ENCODE results near the gene MRTFA. TPM values are rescaled to one million over a fixed set of nuclear protein-coding genes. Genes with fewer than 3 reads are reported as not detected.

Gene MRTFA
- polyA plus RNA-seq, 2 of the 4 experiments (the other 2 are of a cell fraction), result 6.8 to 48.3 TPM

DNA sequence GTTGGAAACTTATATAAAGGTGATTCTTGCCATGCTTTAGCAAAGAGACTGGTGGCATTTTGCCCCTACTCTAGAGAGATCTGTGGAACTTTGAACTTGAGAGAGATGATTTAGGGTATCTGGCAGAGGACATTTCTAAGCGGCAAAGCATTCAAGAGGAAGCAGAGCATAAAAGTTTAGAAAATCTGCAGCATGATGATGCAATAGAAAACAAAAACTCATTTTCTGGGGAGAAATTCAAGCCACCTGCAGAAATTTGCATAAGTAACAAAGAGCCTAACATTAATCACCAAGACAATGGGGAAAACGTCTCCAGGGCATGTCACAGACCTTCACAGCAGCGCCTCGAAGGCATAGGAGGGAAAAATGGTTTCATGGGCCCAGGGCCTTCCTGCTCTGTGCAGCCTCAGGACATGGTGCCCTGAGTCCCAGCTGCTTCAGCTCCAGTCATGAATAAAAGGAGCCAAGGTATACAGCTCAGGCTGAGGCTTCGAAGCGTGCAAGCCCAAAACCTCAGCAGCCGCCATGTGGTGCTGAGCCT is 83.4 kb downstream of the MRTFA start:
- Histone ChIP-seq H3K4me3 (no peak overlapping the region), H3K27ac (no peak overlapping the region), H3K4me2 (no peak overlapping the region), H3K4me1 (no peaks in the 10 kb centered on the region; the same call in 2 of the 3 replicates), H3K9me3 (0 out of 3 replicates have a peak, but pooled peaks cover 3% of the 10 kb centered on the region)
- no peak for FAIRE-seq
- no peak for DNase-seq (ENCODE audit: low read depth in 1 of 2, low spot score in 1 of 2)
- ChIA-PET CTCF (no interaction called here), POLR2A (no interaction called here)
- 100% methylated on average over 7 of the region's 7 CpGs for WGBS (ENCODE audit: missing lambda C conversion rate)
- no peak for ATAC-seq
- TF ChIP-seq SMC3 (IDR thresholded peaks at IDR 0.05) (no peak), FOSL2 (IDR thresholded peaks at IDR 0.05) (no peak), FOSL2 (CRISPR knock-in tag; IDR thresholded peaks at IDR 0.05) (no peak), EP300 (IDR thresholded peaks at IDR 0.05) (no peak), RARB (CRISPR knock-in tag; IDR thresholded peaks at IDR 0.05) (no peak), PHF8 (IDR thresholded peaks at IDR 0.05; ENCODE audit: borderline replicate concordance, low read depth) (no peak), NPAS2 (CRISPR knock-in tag; IDR thresholded peaks at IDR 0.05; ENCODE audit: borderline replicate concordance) (no peak)
- TF ChIP-seq, protein P1, sequence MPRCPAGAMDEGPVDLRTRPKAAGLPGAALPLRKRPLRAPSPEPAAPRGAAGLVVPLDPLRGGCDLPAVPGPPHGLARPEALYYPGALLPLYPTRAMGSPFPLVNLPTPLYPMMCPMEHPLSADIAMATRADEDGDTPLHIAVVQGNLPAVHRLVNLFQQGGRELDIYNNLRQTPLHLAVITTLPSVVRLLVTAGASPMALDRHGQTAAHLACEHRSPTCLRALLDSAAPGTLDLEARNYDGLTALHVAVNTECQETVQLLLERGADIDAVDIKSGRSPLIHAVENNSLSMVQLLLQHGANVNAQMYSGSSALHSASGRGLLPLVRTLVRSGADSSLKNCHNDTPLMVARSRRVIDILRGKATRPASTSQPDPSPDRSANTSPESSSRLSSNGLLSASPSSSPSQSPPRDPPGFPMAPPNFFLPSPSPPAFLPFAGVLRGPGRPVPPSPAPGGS (IDR thresholded peaks at IDR 0.05), result no peak

DNA sequence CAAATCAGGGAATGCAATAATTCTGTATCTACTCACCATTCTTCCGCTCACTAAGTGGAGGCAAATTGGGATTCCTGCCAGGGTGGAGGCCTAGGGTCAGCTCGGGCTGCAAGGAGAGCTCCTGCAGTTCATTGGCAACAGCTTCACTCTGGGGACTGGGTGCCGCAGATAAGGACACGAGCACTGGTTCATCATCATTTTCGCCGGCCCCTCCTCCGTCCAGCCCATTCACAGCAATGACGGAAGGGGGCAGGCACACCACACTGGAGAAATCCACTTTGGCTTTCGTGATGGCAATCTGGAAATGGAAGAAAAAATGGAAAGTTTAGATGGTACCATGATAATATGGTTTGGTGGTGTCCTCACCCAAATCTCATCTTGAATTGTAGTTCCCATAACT is 84.4 kb downstream of the MRTFA start:
- H3K4me1 ChIP-seq, result no peaks in the 10 kb centered on the region; the same call in 2 of the 3 replicates
- ATAC-seq, result no peak
- no peak overlapping the region for H3K4me2 ChIP-seq
- WGBS (ENCODE audit: missing lambda C conversion rate), result 91% methylated on average over 9 of the region's 9 CpGs
- no peak overlapping the region for H3K4me3 ChIP-seq
- POLR2A ChIA-PET, result no interaction called here
- CTCF ChIA-PET, result interaction anchor here (0.9 kb wide), 2 partner anchors 11 to 82 kb away, joined by 3 read pairs; no protein-coding TSS in a partner anchor
- no peak for TF ChIP-seq JUNB (IDR thresholded peaks at IDR 0.05)
- TF ChIP-seq RARB (CRISPR knock-in tag; IDR thresholded peaks at IDR 0.05), result no peak
- no peak for TF ChIP-seq HOXB13 (CRISPR knock-in tag; IDR thresholded peaks at IDR 0.05; ENCODE audit: low read depth)
- 0 out of 3 replicates have a peak, but pooled peaks cover 3% of the 10 kb centered on the region for H3K9me3 ChIP-seq
- DNase-seq (ENCODE audit: low read depth in 1 of 2, low spot score in 1 of 2), result no peak
- H3K27ac ChIP-seq, result no peak overlapping the region
- no peak for FAIRE-seq

DNA sequence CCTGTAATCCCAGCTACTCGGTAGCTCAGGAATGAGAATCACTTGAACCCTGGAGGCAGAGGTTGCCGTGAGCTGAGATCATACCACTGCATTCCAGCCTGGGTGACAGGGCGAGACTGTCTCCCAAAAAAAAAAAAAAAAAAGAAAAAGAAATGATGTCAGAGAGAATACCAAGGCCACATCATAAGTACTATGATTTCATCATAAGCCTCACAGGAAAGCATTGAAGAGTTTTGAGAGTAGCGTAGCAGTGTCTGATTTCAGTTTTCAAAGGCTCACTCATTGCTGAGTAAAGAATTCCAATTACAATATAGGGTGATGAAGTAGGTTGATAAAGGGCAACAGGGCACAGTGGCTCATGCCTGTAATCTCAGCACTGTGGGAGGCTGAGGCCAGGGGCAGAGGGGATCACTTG is 88.8 kb downstream of the MRTFA start:
- 82% methylated on average over 4 of the region's 4 CpGs for WGBS (ENCODE audit: missing lambda C conversion rate)
- FAIRE-seq, result no peak
- ChIA-PET CTCF (interaction anchor here (0.6 to 1.3 kb wide), 2 partner anchors 20 to 60 kb away, joined by 3 read pairs; no protein-coding TSS in a partner anchor), POLR2A (no interaction called here)
- Histone ChIP-seq H3K4me1 (peaks cover 8% of the 10 kb centered on the region; the same call in 2 of the 3 replicates), H3K9me3 (0 out of 3 replicates have a peak, but pooled peaks cover 2% of the 10 kb centered on the region), H3K4me2 (no peak overlapping the region), H3K27ac (no peak overlapping the region), H3K4me3 (no peak overlapping the region)
- DNase-seq (ENCODE audit: low read depth in 1 of 2, low spot score in 1 of 2), result no peak
- ATAC-seq, result no peak
- TF ChIP-seq TFCP2L1 (CRISPR knock-in tag; IDR thresholded peaks at IDR 0.05) (no peak), RNF2 (IDR thresholded peaks at IDR 0.05; ENCODE audit: borderline replicate concordance, low read depth) (no peak), MYC (IDR thresholded peaks at IDR 0.05; ENCODE audit: borderline replicate concordance, low read length) (no peak), HOXB5 (CRISPR knock-in tag; IDR thresholded peaks at IDR 0.05) (no peak), FOXS1 (CRISPR knock-in tag; IDR thresholded peaks at IDR 0.05) (no peak), JUN (IDR thresholded peaks at IDR 0.05) (no peak), POLR2A (IDR thresholded peaks at IDR 0.05; ENCODE audit: low read length) (no peak), FOSB (CRISPR knock-in tag; IDR thresholded peaks at IDR 0.05) (no peak)

DNA sequence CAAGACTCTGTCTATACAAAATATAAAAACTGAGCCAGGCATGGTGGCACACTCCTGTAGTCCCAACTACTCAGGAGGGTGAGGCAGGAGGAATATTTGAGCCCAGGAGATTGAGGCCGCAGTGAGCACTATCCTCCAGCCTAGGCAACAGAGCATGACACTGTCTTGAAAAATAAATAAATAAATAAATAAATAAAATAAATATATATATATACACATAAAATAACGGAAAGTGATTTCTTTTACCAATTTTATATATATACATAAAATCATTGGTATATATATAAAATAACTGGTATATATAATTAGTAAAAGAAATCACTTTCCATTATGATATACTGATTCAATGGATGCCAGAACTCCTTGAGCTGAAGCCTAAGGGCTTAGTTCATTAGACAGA is 91.8 kb downstream of the MRTFA start:
- CTCF ChIA-PET, result no interaction called here
- H3K9me3 ChIP-seq, result no peaks in the 10 kb centered on the region
- POLR2A ChIA-PET, result no interaction called here
- no peak for ATAC-seq
- no peak for DNase-seq (ENCODE audit: low read depth in 1 of 2, low spot score in 1 of 2)
- no peak for FAIRE-seq
- H3K4me2 ChIP-seq, result no peak overlapping the region
- no peak for TF ChIP-seq MAZ (IDR thresholded peaks at IDR 0.05; ENCODE audit: borderline replicate concordance, low read depth, low read length)
- TF ChIP-seq, protein P2, sequence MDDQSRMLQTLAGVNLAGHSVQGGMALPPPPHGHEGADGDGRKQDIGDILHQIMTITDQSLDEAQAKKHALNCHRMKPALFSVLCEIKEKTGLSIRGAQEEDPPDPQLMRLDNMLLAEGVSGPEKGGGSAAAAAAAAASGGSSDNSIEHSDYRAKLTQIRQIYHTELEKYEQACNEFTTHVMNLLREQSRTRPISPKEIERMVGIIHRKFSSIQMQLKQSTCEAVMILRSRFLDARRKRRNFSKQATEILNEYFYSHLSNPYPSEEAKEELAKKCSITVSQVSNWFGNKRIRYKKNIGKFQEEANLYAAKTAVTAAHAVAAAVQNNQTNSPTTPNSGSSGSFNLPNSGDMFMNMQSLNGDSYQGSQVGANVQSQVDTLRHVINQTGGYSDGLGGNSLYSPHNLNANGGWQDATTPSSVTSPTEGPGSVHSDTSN (IDR thresholded peaks at IDR 0.05), result no peak
- TF ChIP-seq CBX8 (IDR thresholded peaks at IDR 0.05), result no peak
- TF ChIP-seq, protein P3, sequence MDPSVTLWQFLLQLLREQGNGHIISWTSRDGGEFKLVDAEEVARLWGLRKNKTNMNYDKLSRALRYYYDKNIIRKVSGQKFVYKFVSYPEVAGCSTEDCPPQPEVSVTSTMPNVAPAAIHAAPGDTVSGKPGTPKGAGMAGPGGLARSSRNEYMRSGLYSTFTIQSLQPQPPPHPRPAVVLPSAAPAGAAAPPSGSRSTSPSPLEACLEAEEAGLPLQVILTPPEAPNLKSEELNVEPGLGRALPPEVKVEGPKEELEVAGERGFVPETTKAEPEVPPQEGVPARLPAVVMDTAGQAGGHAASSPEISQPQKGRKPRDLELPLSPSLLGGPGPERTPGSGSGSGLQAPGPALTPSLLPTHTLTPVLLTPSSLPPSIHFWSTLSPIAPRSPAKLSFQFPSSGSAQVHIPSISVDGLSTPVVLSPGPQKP (IDR thresholded peaks at IDR 0.05; ENCODE audit: low read depth, low read length), result no peak
- TF ChIP-seq RARB (CRISPR knock-in tag; IDR thresholded peaks at IDR 0.05), result no peak
- TF ChIP-seq ZSCAN20 (CRISPR knock-in tag; IDR thresholded peaks at IDR 0.05), result no peak
- TF ChIP-seq NPAS2 (CRISPR knock-in tag; IDR thresholded peaks at IDR 0.05; ENCODE audit: borderline replicate concordance), result no peak
- TF ChIP-seq EHMT2 (IDR thresholded peaks at IDR 0.05; ENCODE audit: low read depth), result no peak
- TF ChIP-seq KDM1A (IDR thresholded peaks at IDR 0.05; ENCODE audit: low read depth), result no peak
- no peak for TF ChIP-seq ZC3H11A (IDR thresholded peaks at IDR 0.05)
- TF ChIP-seq FOSL2 (IDR thresholded peaks at IDR 0.05), result no peak
- TF ChIP-seq FOSL2 (CRISPR knock-in tag; IDR thresholded peaks at IDR 0.05), result no peak
- no peak for TF ChIP-seq CHD4 (IDR thresholded peaks at IDR 0.05; ENCODE audit: borderline replicate concordance)
- H3K27ac ChIP-seq, result no peak overlapping the region; a peak in 1 of 6 replicates
- H3K4me3 ChIP-seq, result no peak overlapping the region
- WGBS (ENCODE audit: missing lambda C conversion rate), result 94% methylated on average over 2 of the region's 2 CpGs
- H3K4me1 ChIP-seq, result peaks cover 28% of the 10 kb centered on the region

Measured in A549 (cell line).